Measurements from ENCODE around the gene SPINK7.

The SPINK7 gene

DNA sequence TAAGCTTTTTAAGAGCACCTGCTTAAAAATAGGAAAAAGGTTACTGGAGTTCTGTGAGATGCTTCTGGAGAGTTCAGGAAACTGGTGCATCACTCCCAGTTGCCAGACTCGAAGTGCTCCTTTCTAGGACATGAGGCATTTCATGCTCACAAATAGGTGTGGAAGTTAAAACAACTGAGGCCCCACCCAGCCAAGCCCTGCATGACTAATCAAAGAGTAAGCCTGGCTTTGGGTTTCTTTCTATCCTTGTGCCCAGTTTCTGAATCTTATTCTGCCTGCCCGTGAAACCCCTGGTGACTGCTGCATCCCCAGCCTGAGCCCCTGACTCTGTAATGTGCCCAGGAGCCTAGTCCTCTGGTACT, 30.8 kb downstream of the SPINK7 start:
- in situ Hi-C loops (cut with HindIII; ENCODE audit: low sequenced_read_pairs) = loop anchor here (5.0 kb wide), 1 partner anchor 76 kb away; the partner anchor contains the start of gene SPINK13

DNA sequence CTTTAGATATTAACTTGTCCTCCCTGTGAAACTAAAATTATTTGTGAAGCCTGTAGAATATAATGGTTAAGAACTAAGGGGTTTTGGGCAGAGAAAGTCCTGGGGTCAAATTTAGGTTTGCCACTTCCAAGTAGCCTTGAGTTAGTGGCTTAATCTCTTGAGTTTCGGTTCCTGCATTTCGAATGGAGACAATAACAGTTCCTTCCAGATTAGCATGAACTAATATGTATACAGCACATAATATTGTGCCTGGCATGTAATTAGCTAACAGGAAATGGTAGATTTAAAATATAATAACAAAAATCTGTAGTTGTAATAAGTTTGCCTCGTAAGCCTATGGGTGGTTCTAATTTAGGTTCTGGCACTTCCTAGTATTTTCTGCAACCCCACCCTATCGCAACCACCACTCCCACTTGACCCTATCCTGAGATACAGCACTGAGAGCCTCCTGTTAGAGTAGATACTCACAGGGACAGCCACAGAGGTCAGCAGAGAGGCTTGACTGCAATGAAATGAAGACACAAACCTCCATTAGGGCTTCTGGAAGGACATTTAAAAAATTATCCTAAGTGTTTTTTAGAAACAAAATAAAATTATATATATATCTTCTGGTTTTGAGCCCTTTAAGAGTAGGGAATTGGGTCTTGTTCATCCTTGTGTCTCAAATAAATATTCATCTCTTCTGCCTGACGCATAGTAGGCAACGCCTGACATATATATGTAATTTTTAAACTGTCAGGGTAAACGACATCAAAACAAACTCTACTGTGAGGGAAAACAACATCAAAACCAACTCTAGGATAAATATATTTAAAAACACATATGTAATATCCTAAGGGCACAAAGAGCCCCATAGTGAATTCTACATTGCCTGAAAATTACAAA, 31.6 kb downstream of the SPINK7 start:
- in situ Hi-C loops (cut with HindIII; ENCODE audit: low sequenced_read_pairs) = loop anchor here (5.0 kb wide), 1 partner anchor 77 kb away; the partner anchor contains the start of gene SPINK13

DNA sequence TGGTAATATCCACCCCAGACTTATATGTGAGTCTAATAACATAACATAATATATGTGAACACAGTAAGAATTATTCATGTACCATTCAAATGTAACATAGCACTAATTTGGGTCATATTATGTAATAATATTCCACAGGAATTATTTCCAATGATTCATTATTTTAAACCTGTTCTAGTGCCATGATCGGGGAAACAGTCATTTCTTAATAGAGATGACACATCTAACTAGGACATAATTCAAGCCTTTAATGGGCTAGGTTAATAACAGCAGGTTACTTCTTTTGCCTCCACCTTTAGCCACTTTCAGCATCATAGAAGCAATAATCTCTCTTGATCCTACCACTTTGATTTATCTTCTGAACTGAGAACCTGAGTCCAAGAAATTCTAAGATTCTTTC, 35.5 kb downstream of the SPINK7 start:
- in situ Hi-C loops (cut with HindIII; ENCODE audit: low sequenced_read_pairs) = no loop called here

DNA sequence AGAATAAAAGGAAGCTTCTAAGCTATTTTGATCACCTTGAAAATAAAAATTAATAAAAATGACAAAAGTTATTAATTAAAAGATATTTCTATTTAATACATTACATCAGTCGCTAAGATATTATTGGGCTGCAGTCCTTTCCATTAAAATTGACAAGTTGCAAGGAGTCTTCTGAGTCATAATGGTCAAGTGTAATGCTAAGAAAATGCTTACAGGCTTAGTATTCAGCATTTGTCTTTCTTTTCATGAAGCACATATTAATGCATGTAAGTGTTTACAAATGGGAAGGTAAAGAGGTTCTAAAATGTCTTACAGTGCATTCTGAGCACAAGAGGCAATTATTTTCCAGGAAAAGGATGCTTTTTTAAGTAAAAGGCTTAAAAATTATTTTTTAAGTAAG, 40.5 kb downstream of the SPINK7 start:
- in situ Hi-C loops (cut with HindIII; ENCODE audit: low sequenced_read_pairs) = no loop called here

DNA sequence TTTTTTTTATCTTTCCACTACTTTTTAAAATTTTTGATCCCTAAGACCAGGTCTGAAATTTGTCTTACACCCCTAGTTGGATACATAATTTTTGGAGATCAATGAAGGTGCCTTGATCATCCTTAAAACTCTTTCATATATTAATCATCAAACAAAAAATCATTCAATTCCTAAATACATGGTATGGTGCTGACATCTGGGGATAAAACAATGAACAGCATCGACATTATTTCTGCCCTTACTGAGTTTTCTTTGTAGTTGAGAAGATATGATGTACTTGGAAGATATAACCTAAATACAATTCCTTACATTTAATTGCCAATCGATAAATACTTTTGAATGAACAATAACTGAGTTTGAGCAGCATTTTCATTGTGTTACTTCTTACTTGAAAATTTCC, 41.4 kb downstream of the SPINK7 start:
- in situ Hi-C loops (cut with HindIII; ENCODE audit: low sequenced_read_pairs) = no loop called here

DNA sequence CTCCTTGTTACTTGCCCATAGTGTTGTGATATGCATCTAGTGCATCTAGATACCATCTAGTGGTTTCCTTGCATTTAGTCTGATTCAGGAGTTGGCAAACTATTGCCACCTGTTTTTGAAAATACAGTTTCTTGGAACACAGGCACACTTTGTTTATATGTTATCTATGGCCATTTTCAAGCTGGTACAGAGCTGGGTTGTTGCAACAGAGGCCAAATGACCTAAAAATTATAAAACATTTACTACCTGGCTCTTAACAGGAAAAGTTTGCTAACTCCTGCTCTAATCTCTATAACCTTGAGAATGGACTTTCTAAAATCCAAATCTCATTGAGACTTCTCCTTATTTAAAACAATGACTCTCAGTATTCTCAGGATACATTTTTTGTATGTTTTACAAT, 52.1 kb downstream of the SPINK7 start:
- in situ Hi-C loops (cut with HindIII; ENCODE audit: low sequenced_read_pairs) = no loop called here

All from endothelial cell of hepatic sinusoid (primary cell).